HG02571 (cell line): Measurements from ENCODE around the gene SLC35A4.
"Not testable (repeated sequence)": the region's sequence is repeated elsewhere in the genome, so short reads cannot be mapped to it uniquely, and the experiment has no call there.

Experiments used
- ATAC-seq: cut with Tn5 transposase; IDR thresholded peaks from one replicate; pipeline ENCODE4 v1.9.1; 2021; ENCODE audit warnings: mild to moderate bottlenecking, moderate library complexity; ENCODE audit not compliant: unreplicated experiment

Gene SLC35A4

DNA sequence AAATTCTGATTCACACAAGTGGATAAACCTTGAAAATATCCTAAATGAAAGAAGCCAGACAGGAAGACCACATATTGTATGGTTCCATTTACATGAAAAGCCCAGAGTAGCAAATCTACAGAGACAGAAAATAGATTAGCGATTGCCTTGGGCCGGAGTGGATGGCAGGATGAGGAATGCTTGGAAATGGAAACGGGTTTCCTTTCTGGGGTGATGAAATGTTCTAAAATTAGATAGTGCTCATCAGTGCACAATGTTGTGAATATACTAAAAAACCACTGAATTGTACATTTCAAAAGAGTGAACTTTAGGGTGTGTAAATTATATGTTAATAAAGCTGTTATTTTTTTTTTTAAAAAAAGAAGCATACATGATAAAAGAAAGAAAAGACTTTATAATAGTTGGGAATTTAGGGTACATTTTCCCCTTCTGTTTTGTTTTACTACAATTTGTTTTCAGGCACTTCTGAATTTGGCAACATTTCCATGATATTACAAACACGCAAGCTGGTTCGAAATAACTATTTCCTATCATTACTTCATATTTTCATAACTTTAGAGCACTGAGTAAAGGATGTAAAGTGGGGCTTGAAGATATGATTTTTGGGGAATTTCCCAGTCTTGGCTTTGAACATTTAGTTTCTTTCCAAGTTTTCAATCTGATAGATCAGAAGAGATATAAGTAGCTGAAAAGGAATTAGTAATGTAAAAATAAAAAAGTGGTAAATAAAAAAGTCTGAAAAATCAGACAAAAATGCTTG, 23.9 kb downstream of the SLC35A4 start:
- no peak for ATAC-seq

DNA sequence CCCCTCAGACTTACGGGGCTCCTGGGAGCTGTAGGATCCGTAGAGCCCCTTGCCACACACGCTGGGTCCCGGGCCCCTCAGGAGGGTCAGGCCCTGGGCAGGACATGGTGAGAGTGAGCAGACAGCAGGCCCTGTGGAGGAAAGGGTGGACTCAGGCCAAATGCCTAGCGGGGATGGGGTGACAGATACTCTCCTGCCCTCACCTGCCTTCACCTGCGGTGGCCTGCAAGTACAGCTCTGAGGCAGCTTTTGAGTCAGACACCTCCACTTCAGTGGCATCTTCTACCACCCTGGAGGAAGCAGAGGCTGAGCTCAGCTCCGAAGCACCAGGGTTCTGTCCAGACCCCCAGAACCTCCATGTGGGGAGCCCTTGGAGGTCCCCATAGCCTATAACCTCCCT, 26.2 kb downstream of the SLC35A4 start:
- ATAC-seq, result no peak

GRCh38 chr5:140591747-140592372, 27.2 kb downstream of the SLC35A4 start:
- ATAC-seq, result no peak

DNA sequence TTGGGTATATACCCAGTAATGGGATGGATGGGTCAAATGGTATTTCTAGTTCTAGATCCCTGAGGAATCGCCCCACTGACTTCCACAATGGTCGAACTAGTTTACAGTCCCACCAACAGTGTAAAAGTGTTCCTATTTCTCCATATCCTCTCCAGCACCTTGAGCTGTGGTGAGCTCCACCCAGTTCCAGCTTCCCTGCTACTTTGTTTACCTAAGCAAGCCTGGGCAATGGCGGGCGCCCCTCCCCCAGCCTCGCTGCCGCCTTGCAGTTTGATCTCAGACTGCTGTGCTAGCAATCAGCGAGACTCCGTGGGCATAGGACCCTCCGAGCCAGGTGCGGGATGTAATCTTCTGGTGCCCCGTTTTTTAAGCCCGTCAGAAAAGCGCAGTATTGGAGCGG, 28.4 kb downstream of the SLC35A4 start:
- ATAC-seq, result not testable (repeated sequence)

DNA sequence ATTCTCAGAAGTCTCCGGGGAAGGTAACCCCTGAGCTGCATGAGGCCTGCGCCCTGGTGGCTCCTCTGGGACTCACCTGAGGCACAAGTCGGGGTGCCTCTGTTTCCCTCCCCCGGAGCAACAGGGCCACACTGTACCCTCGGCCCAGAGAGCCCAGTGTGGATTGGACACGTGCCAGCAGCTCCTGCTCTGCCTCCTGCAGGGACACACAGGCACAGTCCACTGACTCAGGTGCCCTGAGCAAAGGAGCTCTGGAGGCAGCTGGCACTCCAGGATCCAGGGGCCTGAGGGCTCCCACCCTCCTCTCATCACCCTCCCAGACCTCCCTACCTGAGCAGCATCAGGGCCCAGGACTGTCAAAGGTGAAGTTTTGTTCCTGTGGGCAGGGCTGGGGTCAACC, 29.5 kb downstream of the SLC35A4 start:
- no peak for ATAC-seq

DNA sequence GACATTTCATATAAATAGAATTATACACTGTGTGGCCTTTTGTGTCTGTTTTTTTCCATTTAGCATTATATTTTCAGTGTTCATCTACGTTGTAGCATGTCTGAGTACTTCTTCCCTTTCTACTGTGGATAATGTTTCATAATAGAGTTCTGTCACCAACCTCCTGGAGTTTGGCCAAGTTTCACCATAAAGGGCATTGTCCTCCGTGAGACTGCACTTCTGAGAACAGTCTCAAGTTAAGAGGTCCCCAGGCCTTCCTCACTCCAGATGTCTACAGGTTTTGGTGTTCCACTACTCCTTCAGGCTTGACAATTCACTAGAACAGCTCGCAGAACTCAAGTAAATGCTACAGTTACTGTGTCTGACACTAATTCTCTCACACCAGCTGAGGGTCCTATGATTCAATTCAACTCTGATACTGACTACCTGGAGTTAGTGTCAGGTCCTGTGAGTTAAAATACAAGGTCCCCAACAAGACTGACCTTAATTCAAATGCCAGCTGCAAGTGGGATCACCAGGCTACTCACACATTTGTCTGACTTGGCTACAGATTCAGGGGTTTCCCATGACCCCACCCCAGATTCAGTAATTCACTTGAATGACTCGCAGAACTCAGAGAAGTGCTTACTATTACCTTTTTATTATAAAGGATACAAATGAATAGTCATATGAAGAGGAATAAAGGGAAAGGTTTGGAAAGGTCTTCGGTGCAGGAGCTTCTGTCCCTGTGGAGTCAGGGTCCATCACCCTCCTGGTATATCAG, 31.1 kb downstream of the SLC35A4 start:
- no peak for ATAC-seq

- no peak for ATAC-seq
Observed at GRCh38 chr5:140596321-140596741, 31.7 kb downstream of the SLC35A4 start.

- ATAC-seq, result no peak
Observed at GRCh38 chr5:140598836-140599235, 34.2 kb downstream of the SLC35A4 start.

- ATAC-seq, result no peak
Observed at GRCh38 chr5:140600096-140600495, 35.5 kb downstream of the SLC35A4 start.

GRCh38 chr5:140602147-140602546, 37.5 kb downstream of the SLC35A4 start:
- ATAC-seq, result no peak

- not testable (repeated sequence) for ATAC-seq
Observed at GRCh38 chr5:140603446-140603698, 38.7 kb downstream of the SLC35A4 start.

- ATAC-seq, result no peak
Observed at GRCh38 chr5:140603734-140604133, 39.1 kb downstream of the SLC35A4 start.

DNA sequence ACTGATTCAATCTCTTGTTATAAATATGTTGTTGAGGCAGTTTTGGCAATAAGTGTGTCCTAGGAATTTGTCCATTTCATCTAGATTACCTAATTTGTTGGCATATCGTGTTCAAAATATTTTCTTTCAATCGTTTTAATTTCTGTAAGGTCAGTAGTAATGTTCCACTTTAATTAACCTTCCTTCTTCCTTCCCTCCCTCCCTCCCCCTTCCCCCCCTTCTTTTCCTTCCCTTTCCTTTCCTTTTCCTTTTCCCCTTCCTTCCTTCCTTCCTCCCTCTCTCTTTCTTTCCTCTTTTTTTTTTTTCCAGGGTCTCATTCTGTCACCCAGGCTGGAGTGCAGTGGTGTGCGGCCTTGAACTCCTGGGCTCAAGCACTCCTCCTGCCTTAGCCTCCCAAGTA, 41.3 kb downstream of the SLC35A4 start:
- ATAC-seq, result no peak

DNA sequence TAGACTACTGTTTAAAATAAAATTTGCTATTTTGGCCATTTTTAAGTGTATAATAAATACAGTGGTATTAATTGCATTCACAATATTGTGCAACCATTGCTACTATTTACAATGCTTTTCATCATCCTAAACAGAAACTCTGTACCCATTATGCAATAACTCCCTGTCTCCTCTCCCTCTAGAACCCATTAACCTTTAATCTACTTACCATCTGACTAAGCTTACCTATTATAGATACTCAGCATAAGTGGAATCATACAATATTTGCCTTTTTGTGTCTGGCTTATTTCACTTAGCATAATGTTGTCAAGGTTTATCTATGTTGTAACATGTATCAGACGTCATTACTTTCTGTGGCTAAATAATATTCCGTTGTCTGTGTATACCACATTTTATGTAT, 42.4 kb downstream of the SLC35A4 start:
- no peak for ATAC-seq

DNA sequence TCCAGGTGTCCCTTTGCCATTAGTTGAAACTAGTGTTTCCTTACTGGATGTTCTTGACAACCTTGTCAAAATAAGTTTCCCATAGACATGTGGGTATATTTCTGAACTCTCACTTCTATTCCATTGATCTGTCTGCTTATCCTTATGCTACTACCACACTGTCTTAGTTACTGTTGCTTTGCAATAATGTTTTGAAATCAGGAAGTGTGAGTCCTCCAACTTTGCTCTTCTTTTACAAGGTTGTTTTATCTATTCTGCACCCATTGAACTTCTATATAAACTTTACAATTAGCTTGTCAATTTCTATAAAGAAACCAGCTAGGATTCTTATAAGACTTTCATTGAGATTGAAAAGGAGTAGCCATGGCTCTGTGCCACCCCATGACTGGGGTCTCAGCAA, 44.1 kb downstream of the SLC35A4 start:
- no peak for ATAC-seq

GRCh38 chr5:140609126-140609525, 44.5 kb downstream of the SLC35A4 start:
- ATAC-seq, result no peak

GRCh38 chr5:140611020-140611521, 46.4 kb downstream of the SLC35A4 start:
- no peak for ATAC-seq
